HL-60 (cell line): ENCODE data around the gene E4F1.

Experiments
- DNase-seq, 2 experiments: peaks; one replicate each; pipeline ENCODE4 v3.0.0-alpha.2; 2010 to 2020; ENCODE audit warnings: low read depth in 1 of 2, low spot score in 1 of 2
- H3K27ac ChIP-seq: fragments of 250-450 bp; sonication (Bioruptor Pico); replicated peaks from 2 replicates; pipeline ENCODE4 v1.5.1; 2020; ENCODE audit warnings: mild to moderate bottlenecking, moderate library complexity
- H3K27me3 ChIP-seq: fragments of 250-450 bp; sonication (Bioruptor Pico); 2 replicates; pipeline ENCODE4 v1.5.1; 2021; ENCODE audit warnings: mild to moderate bottlenecking, moderate library complexity; ENCODE audit not compliant: insufficient read depth, poor library complexity, severe bottlenecking
- H3K4me3 ChIP-seq: replicated peaks from 2 replicates; pipeline ENCODE4 v1.5.1; 2011; ENCODE audit warnings: mild to moderate bottlenecking, control low read depth, low read length; ENCODE audit not compliant: insufficient read depth
- CTCF ChIP-seq: IDR thresholded peaks from one replicate; pipeline ENCODE4 v1.5.1; 2011; ENCODE audit warnings: low read length, control low read depth, inconsistent platforms; ENCODE audit not compliant: insufficient read depth
- GABPA ChIP-seq: IDR thresholded peaks from 2 replicates; pipeline ENCODE4 v1.6.1; 2012; ENCODE audit warnings: low read depth
- POLR2AphosphoS5 ChIP-seq: IDR thresholded peaks from 2 replicates; pipeline ENCODE4 v1.6.1; 2012; ENCODE audit warnings: low read depth
- REST ChIP-seq: IDR thresholded peaks from 2 replicates; pipeline ENCODE4 v1.6.1; 2012; ENCODE audit warnings: low read depth; ENCODE audit not compliant: insufficient replicate concordance
- SPI1 ChIP-seq: IDR thresholded peaks from 2 replicates; pipeline ENCODE4 v1.6.1; 2012; ENCODE audit warnings: low read depth, mild to moderate bottlenecking, borderline replicate concordance

E4F1 gene

GRCh38 chr16:2212362-2213324 is 10.7 kb upstream of the E4F1 start:
- peak; percentile 59 for TF ChIP-seq POLR2AphosphoS5
- no peak for TF ChIP-seq CTCF
- TF ChIP-seq GABPA: no peak
- no peak for TF ChIP-seq REST
- peak; percentile 75; the same call in 1 of the 2 replicates for TF ChIP-seq SPI1
- peak; percentile 52 to 83 for DNase-seq
- peak overlapping the region; percentile 87 for H3K4me3 ChIP-seq
- peak overlapping the region; percentile 60 for H3K27ac ChIP-seq
- H3K27me3 ChIP-seq: no peaks in the 10 kb centered on the region

GRCh38 chr16:2213817-2214718 is 9.3 kb upstream of the E4F1 start:
- Histone ChIP-seq H3K4me3 (peak overlapping the region; percentile 87), H3K27ac (peak overlapping the region; percentile 60), H3K27me3 (no peaks in the 10 kb centered on the region)
- peak in 1 of 2 experiments; percentile 65 for DNase-seq
- TF ChIP-seq POLR2AphosphoS5: no peak
- no peak for TF ChIP-seq CTCF
- TF ChIP-seq GABPA: no peak
- TF ChIP-seq SPI1: no peak
- no peak for TF ChIP-seq REST

- Histone ChIP-seq H3K27ac (peak within 1 kb of the TSS; percentile 88), H3K27me3 (no peaks in the 10 kb centered on the region), H3K4me3 (peak within 1 kb of the TSS; percentile 87)
- TF ChIP-seq POLR2AphosphoS5 (no peak), SPI1 (no peak), CTCF (no peak), REST (no peak), GABPA (no peak)
- DNase-seq: no peak
Measured at GRCh38 chr16:2214719-2214968, 8.7 kb upstream of the E4F1 start, which contains the start of gene PGP. Gene PGP (minus strand): TSS chr16:2214840. CDS start chr16:2214777, 63 bp downstream.
